HG02571 (cell line): ENCODE data around the gene MPPED2.
"Not testable (repeated sequence)": the region's sequence is repeated elsewhere in the genome, so short reads cannot be mapped to it uniquely, and the experiment has no call there.

ENCODE experiments used
- ATAC-seq: cut with Tn5 transposase; IDR thresholded peaks from one replicate; pipeline ENCODE4 v1.9.1; 2021; ENCODE audit warnings: mild to moderate bottlenecking, moderate library complexity; ENCODE audit not compliant: unreplicated experiment

Gene MPPED2

DNA sequence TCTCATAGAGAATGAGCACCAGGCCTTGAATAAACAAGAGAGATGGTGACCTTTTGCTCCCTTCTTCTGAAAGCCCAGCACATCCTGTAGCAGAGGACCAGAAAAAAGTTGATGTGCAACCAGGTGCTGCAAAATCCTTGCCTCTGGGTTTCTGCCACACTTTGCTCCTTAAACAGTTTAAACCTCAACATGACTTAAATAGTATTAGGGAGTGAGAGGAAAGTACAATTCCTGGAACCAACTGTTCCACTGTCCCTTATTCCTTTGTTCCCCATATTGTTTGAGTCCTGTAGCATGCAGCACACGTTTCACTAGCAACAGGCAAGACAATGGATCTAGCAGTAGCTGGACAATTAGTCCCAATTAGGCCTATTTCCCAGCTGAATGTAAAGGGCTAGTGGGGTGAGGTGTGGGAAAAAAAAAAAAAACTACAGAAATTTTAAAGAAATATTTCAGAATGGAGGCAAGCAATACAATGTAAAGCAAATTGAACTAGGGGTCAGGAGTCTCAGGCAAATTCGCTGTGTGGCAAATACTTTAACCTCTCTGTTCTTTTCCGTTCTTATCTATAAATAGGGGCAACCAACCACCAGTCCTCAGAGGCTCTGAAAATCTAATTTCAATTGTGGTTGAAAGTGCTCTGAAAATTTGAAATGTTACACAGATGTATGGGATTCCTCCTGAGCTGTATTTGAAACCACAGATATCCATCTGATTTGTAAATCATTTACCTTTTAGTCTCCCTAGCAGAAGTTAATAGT lies 6.6 kb downstream of the MPPED2 start:
- ATAC-seq, result no peak

DNA sequence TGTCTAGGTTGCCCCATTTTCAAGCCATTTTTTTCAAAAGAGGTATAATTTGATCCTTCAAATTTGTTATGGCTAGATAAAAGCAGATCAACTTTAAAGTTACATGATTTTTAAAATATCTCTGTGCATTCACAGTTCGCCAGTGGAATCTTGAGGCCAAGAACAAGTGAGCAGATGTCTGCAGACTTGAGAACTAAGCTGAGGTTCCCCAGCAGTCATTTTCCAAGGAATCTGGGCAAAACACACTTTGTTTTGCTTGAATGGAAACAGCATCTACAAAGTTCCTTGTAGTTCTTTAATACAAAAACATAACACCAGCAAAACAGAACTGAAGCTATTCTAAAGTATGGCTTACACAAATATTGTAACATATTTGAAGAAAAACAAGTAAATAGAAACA lies 7.7 kb downstream of the MPPED2 start:
- ATAC-seq, result no peak

- ATAC-seq, result no peak
These were observed 12.2 kb downstream of the MPPED2 start for GRCh38 chr11:30573951-30574350.

- ATAC-seq, result no peak
These were observed 17.2 kb downstream of the MPPED2 start for GRCh38 chr11:30568931-30569330.

DNA sequence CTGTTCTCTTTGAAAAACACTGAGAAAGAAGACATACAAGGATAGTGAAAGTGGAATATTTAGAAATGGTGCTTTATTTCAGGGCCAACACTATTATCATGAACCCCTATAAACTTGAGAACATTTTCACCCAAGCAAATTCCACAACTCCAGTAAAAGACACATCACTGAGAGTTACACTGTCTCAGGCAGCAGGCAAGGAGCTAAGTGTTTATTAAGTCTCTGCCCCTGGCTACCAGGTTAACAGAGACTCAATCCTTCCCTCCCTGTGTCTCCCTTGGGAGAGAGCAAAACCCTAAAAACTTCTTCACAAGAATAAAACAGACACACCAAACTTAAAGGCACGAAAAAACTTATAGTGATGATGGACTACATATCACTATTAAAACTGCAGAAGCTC lies 18.5 kb downstream of the MPPED2 start:
- ATAC-seq, result no peak

- ATAC-seq, result no peak
These were observed 19.0 kb downstream of the MPPED2 start for GRCh38 chr11:30567120-30567519.

GRCh38 chr11:30566482-30566881 lies 19.7 kb downstream of the MPPED2 start:
- no peak for ATAC-seq

GRCh38 chr11:30565027-30565426 lies 21.1 kb downstream of the MPPED2 start:
- no peak for ATAC-seq

- no peak for ATAC-seq
These were observed 24.3 kb downstream of the MPPED2 start for GRCh38 chr11:30561691-30562415.

DNA sequence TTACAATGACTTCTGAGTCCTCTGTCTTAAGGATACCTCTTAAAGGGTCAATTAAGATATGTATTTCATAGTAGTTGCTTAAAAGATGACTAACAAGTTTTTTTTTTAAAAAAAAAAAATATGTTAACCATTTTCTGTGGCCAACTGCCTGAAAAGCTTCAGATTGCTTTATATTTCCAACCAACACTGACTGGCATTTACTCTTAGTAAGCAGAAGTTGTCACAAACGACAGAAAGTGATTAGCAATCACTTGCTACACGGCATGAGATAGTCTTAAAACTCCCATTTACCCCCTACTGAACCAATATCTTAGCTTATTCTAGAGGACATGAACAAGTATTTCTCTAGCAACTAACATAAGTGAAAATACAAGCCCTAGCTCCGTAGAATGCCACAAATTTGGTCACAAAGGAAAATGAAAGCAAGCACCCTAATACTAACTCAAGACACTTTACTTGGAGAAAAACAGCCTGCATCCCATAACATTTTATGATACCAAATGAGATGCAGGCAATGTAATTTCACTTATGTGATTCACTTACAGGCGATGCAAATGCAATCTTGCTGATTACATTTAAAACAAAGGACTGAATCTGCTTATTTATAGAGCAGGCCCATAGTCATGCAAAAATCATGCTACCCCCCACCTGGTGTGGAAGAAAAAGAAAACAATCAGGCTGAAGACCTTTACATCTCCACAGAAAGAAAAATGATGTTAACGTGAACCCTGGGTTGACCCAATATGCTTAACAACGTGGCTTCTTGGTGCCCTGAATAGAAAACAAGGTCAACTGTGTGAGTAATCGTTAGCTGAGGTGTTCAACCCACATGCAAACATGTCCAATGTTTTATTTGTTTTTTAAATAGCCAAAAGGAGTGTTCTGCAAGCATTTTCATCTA lies 25.7 kb downstream of the MPPED2 start:
- no peak for ATAC-seq

GRCh38 chr11:30559004-30559403 lies 27.1 kb downstream of the MPPED2 start:
- no peak for ATAC-seq

DNA sequence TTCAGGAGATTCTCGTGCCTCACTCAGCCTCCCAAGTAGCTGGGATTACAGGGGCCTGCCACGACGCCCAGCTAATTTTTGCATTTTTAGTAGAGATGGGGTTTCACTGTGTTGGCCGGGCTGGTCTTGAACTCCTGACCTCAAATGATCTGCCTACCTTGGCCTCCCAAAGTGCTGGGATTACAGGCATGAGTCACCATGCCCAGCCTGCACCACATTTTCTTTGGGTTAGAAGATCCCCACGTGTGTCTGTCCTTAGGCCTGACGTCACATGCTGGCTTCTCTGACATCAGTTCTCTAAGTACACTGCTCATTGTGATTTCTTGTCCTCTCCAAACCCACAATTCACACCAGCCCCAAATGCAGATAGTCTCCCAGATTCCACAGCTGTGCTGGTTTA lies 31.6 kb downstream of the MPPED2 start:
- ATAC-seq, result not testable (repeated sequence)

- no peak for ATAC-seq
These were observed 32.5 kb downstream of the MPPED2 start for GRCh38 chr11:30553521-30554110.

DNA sequence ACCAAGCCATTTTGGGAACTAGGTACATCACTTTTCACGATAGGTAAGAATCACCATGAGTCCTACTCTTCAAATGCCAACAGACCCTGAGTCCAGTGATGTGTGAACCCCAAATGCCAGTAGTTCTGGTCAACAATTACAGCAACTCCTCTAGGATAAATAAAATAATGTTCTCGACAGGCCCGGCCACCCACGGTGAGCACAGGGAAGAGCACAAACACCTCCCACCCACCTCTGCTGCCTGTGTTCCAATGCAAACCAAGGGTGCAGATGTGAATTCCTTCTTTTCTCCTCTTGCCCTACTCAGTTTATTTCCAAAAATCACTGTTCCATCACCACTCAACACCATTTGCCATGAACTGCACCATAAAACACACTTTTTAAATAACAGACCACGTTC lies 33.3 kb downstream of the MPPED2 start:
- no peak for ATAC-seq

GRCh38 chr11:30550022-30550542 lies 36.1 kb downstream of the MPPED2 start:
- no peak for ATAC-seq

DNA sequence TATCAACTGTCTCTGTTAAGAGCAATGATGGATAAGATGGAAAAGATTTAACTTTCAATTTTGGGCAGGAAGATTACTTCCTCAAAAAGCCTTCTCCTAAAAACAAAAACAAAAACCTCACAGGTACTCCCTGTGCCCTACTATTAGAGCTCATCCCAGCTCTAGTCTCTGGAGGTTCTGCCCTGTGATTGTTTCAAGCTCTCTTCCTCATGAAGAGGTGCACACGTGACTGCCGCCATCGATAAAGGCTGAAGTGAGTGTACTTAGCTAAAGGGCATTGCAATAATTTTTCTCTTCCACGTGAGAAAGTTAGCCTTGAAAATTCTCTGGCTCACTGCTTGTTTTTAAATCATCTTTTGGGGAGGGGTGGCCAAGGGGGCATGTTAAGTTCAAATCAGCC lies 36.6 kb downstream of the MPPED2 start:
- no peak for ATAC-seq

GRCh38 chr11:30546334-30546733 lies 39.8 kb downstream of the MPPED2 start:
- ATAC-seq, result no peak

- ATAC-seq, result no peak
These were observed 40.6 kb downstream of the MPPED2 start for GRCh38 chr11:30545507-30545906.

GRCh38 chr11:30543066-30543465 lies 43.1 kb downstream of the MPPED2 start:
- ATAC-seq, result no peak

DNA sequence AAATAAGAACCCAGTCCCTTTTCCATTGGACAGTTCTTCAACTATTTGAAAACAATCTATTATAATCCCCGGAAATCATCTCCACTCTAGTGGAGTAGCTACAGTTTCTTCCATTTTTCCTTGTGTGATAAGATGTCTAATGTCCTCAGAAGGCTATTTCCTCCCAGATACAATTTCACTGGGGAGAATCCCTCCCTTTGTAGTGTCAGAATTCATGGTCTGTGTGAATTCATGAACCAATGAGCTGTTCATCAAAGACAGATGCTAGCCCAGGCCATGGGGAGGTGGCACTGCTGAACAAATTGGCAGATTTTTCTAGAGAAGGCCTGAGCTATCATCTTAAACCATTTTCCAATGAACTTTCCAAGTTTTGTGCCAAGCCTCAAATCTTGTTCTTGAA lies 45.4 kb downstream of the MPPED2 start:
- no peak for ATAC-seq

GRCh38 chr11:30538251-30538650 lies 47.9 kb downstream of the MPPED2 start:
- no peak for ATAC-seq
